HK-2 (cell line): ENCODE results near the gene CROCC2.

ENCODE experiments used
- DNase-seq: peaks from one replicate; pipeline ENCODE4 v3.0.0-alpha.2; 2018; ENCODE audit not compliant: unreplicated experiment

Gene CROCC2

GRCh38 chr2:240956171-240956934, 50.2 kb downstream of the CROCC2 start:
- DNase-seq: no peak

- DNase-seq: no peak
Observed at GRCh38 chr2:240956935-240957655, 51.0 kb downstream of the CROCC2 start.

GRCh38 chr2:240957656-240958365, 51.7 kb downstream of the CROCC2 start:
- DNase-seq: no peak

DNA sequence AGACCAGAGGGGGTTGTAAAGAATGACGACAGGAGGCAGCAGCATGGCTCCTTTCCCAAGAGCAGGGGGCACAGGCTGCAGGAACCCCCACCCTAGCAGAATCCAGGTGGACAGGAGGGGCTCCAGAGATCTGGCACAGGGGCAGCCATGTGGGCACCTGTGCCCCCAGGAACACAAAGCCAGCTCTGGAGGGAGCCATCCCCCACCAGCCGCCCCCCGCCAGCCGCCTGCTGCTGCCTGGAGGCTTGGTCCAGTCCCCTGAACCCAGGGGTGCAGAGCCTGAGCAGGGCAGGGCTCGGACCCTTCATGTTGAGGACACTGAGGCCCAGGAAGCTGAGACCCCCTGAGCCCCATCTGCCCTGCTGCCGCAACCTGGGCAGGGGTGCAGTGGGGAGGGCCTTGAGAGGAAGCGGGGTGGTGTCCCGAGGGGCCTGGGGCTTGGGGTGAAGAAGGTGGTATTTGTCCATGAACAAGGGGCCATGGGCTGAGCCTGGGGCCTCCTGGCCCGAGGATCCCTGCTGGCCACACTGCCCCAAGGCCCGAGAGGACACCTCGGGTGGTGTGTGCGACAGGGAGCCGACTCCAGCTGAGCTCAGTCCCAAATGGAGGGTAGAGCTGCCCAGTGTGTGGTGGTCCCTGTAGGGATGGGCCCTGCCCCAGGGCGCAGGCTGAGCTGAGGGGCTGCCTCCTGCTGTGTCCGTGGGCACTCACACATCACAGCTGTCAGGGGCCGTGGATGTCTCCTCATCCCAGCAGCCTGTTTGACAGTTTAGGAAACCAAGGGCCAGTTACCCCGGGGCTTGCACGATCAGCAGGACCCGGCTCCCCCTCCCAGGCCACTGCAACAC, 52.5 kb downstream of the CROCC2 start:
- no peak for DNase-seq

GRCh38 chr2:240959214-240959940, 53.2 kb downstream of the CROCC2 start:
- no peak for DNase-seq

DNA sequence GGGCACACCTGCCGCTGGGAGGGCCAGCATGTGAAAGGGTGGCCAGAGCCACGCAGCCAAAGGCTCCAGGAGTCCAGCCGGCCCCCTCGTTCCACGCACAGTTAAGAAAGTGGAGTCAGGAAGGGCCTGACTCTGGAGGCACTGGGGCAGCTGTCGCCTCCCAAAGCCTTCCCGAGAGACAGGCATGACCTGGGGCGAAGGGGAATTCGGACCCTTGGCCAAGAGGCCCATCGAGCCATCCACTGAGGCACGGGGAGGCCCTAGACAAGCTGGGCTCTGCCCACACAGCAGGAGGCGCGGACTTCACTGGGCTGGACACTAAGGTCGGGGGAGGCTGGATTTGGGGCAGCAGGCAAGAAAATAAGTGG, 53.8 kb downstream of the CROCC2 start:
- no peak for DNase-seq

GRCh38 chr2:240960309-240960970, 54.3 kb downstream of the CROCC2 start:
- DNase-seq: no peak

- no peak for DNase-seq
Observed at GRCh38 chr2:240960971-240961876, 55.1 kb downstream of the CROCC2 start.

- no peak for DNase-seq
Observed at GRCh38 chr2:240961910-240962299, 55.8 kb downstream of the CROCC2 start.

DNA sequence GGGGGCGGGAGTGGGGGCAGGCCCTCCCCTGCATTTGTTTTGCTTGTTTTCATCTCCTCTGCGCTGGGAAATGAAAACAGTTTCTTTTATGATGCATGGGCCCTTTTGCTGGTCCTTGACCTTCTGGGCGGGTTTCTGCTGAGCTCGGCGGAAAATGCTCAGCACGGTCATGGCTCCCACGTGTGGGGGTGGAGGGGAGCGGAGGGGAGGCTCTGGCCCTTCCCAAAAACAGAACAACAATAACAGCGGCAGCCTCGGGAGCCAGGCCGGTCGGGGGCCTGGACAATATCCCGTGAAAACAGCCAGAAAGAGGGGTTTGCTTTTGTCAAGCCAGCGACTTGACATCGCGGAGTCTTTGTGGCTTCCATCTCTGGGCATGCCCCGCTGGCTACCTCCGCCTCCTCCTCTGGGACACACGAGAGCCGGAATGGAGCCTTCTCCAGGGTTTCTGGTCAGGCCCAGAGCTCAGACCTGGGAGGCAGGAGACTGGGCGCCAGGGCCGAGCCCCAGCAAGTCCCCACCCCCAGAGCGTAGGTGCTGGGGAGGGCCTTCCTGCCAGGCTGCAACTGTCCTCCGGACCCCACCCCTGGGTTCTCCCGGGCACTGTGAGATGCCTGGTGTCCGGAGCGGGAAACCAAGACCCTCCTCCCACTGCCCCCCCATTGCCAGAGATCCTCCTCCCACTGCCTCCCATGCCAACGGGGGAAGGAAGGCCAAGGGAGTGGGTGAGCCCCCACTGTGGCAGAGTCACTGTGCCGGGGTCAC, 56.3 kb downstream of the CROCC2 start:
- no peak for DNase-seq

GRCh38 chr2:240963065-240963867, 57.1 kb downstream of the CROCC2 start:
- no peak for DNase-seq

GRCh38 chr2:240963868-240964703, 58.0 kb downstream of the CROCC2 start:
- no peak for DNase-seq

DNA sequence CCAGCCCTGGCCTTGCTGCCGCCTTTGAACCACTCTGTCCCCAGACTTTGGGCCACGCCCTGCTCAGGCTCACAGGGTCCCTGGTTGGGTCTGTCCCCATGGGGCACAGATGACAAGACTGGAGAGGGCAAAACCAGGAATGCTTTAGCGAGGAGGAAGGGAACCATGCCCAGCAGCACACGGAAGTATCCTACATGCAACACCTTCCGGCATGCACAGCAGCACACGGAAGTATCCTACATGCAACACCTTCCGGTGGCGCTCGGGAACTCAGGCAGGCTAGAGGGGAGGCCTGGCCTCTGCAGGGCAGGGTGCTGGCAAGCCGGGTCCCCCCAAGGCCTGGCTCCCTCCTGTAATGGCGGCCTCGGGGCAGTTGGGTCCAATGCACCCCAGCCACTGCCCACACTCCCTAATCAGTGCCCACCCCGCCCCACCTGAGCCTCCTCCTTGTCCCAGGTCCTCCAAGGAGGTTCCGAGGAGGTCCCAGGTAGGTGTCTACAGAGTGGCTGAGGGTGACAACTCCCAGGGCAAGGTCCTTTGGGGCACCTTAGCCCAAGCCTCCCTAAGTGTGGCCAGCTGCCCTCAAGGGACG, 58.7 kb downstream of the CROCC2 start:
- no peak for DNase-seq

DNA sequence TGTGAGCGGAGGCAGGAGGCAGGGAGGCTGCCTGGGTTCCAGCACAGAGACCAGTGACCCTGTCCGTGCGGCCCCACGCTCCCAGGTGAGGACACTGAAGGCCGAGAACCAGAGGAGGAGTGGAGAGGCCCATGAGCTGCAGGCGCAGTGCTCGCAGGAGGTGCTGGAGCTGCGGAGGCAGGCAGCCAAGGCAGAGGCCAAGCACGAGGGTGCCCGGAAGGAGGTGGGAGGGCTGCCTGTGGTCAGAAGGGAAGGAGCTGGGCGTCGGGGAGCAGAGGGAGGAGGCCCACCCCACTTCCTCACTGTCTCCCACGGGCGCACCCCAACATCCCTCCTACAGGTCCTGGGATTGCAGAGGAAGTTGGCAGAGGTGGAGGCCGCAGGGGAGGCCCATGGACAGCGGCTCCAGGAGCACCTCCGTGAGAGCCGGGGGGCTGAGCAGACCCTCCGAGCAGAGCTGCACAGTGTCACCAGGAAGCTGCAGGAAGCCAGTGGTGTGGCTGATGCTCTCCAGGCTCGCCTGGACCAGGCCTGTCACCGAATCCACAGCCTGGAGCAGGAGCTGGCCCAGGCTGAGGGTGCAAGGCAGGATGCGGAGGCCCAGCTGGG, 59.3 kb downstream of the CROCC2 start:
- no peak for DNase-seq

GRCh38 chr2:240965905-240966456, 59.8 kb downstream of the CROCC2 start:
- no peak for DNase-seq

GRCh38 chr2:240966457-240966905, 60.3 kb downstream of the CROCC2 start:
- no peak for DNase-seq
